Measurements from ENCODE around the gene RAB22A. TPM values are rescaled to one million over a fixed set of nuclear protein-coding genes. Genes with fewer than 3 reads are reported as not detected.

RAB22A gene
- polyA plus RNA-seq, 2 of the 4 experiments (the other 2 are of a cell fraction), result 7.3 to 13.2 TPM

GRCh38 chr20:58401162-58401561 is 91.6 kb downstream of the RAB22A start:
- no peak for TF ChIP-seq RAD21 (conservative IDR thresholded peaks at IDR 0.05 in 1 of 2, IDR thresholded peaks at IDR 0.05 in 1 of 2)
- TF ChIP-seq MYC (IDR thresholded peaks at IDR 0.05; ENCODE audit: borderline replicate concordance, low read length), result no peak
- TF ChIP-seq EHF (CRISPR knock-in tag; IDR thresholded peaks at IDR 0.05), result no peak
- TF ChIP-seq RARB (CRISPR knock-in tag; IDR thresholded peaks at IDR 0.05), result no peak
- TF ChIP-seq CBX8 (IDR thresholded peaks at IDR 0.05), result no peak
- no peak for TF ChIP-seq REST (IDR thresholded peaks at IDR 0.05)
- TF ChIP-seq HEYL (CRISPR knock-in tag; IDR thresholded peaks at IDR 0.05), result no peak
- TF ChIP-seq E2F6 (IDR thresholded peaks at IDR 0.05; ENCODE audit: borderline replicate concordance, low read depth), result no peak
- TF ChIP-seq FOSL2 (IDR thresholded peaks at IDR 0.05), result no peak
- TF ChIP-seq FOSL2 (CRISPR knock-in tag; IDR thresholded peaks at IDR 0.05), result no peak
- TF ChIP-seq NFE2L2 (conservative IDR thresholded peaks at IDR 0.05; ENCODE audit: low read length), result no peak
- TF ChIP-seq ELK1 (IDR thresholded peaks at IDR 0.05; ENCODE audit: low read depth, low read length), result no peak
- TF ChIP-seq TFCP2L1 (CRISPR knock-in tag; IDR thresholded peaks at IDR 0.05), result no peak
- no peak for TF ChIP-seq TP53 (CRISPR knock-in tag; IDR thresholded peaks at IDR 0.05)
- TF ChIP-seq BCL3 (IDR thresholded peaks at IDR 0.05), result no peak
- ChIA-PET POLR2A (no interaction called here), CTCF (no interaction called here)
- Histone ChIP-seq H3K27ac (no peak overlapping the region), H3K9me3 (no peaks in the 10 kb centered on the region), H3K4me3 (no peak overlapping the region), H3K4me2 (no peak overlapping the region), H3K4me1 (peaks cover 14% of the 10 kb centered on the region)
- WGBS (ENCODE audit: missing lambda C conversion rate), result 90% methylated on average over 1 of the region's 1 CpG
- FAIRE-seq (no peak), ATAC-seq (no peak), DNase-seq (ENCODE audit: low read depth in 1 of 2, low spot score in 1 of 2) (no peak)

GRCh38 chr20:58402305-58402704 is 92.8 kb downstream of the RAB22A start:
- ATAC-seq (no peak), DNase-seq (ENCODE audit: low read depth in 1 of 2, low spot score in 1 of 2) (no peak), FAIRE-seq (no peak)
- 88% methylated on average over 5 of the region's 5 CpGs for WGBS (ENCODE audit: missing lambda C conversion rate)
- no peak overlapping the region for H3K4me2 ChIP-seq
- no peak overlapping the region for H3K27ac ChIP-seq
- ChIA-PET CTCF (no interaction called here), POLR2A (no interaction called here)
- peaks cover 25% of the 10 kb centered on the region for H3K4me1 ChIP-seq
- no peaks in the 10 kb centered on the region for H3K9me3 ChIP-seq
- no peak overlapping the region for H3K4me3 ChIP-seq
- no peak for TF ChIP-seq CEBPB (IDR thresholded peaks at IDR 0.05)
- no peak for TF ChIP-seq CBX8 (IDR thresholded peaks at IDR 0.05)
- TF ChIP-seq ZNF302 (CRISPR knock-in tag; IDR thresholded peaks at IDR 0.05), result no peak
- TF ChIP-seq BHLHE40 (IDR thresholded peaks at IDR 0.05; ENCODE audit: low read depth, low read length), result no peak
- TF ChIP-seq HDAC2 (IDR thresholded peaks at IDR 0.05), result no peak
- TF ChIP-seq POLR2A (IDR thresholded peaks at IDR 0.05; ENCODE audit: low read length), result no peak
- no peak for TF ChIP-seq ZC3H11A (IDR thresholded peaks at IDR 0.05)
- no peak for TF ChIP-seq ZFP36 (IDR thresholded peaks at IDR 0.05; ENCODE audit: borderline replicate concordance, partially characterized antibody)
- TF ChIP-seq E2F6 (IDR thresholded peaks at IDR 0.05; ENCODE audit: borderline replicate concordance, low read depth), result no peak
- no peak for TF ChIP-seq RFX5 (IDR thresholded peaks at IDR 0.05)
- no peak for TF ChIP-seq PBX3 (IDR thresholded peaks at IDR 0.05)
- TF ChIP-seq MAZ (IDR thresholded peaks at IDR 0.05; ENCODE audit: borderline replicate concordance, low read depth, low read length), result no peak
- no peak for TF ChIP-seq HOXA7 (CRISPR knock-in tag; IDR thresholded peaks at IDR 0.05)
- TF ChIP-seq CHD4 (IDR thresholded peaks at IDR 0.05; ENCODE audit: borderline replicate concordance), result no peak
- TF ChIP-seq HMGXB4 (CRISPR knock-in tag; IDR thresholded peaks at IDR 0.05; ENCODE audit: borderline replicate concordance), result no peak
- no peak for TF ChIP-seq TP53 (CRISPR knock-in tag; IDR thresholded peaks at IDR 0.05)
- TF ChIP-seq KDM1A (IDR thresholded peaks at IDR 0.05; ENCODE audit: low read depth), result no peak
- TF ChIP-seq NFE2L2 (conservative IDR thresholded peaks at IDR 0.05; ENCODE audit: low read length), result no peak
